ENCODE data around the gene RPP25.
A peak's percentile ranks its signal among the peaks of the same experiment; 100 is the strongest.

Gene RPP25

DNA sequence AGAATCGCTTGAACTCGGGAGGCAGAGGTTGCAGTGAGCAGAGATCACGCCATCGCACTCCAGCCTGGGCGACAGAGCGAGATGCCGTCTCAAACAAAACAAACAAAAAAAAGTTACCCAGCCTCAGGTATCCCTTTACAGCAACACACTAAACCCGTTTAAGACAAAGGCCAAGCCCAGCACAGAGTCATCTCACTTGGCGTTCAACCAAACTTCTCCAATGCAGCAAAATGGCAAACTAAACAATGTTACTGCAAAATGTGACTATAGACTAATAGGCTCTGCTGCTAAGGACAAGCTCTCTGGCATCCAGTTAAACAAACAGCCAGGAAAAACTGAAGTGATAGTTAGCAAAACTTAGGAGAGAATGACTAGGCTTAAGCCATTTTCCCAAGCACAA, 43.5 kb downstream of the RPP25 start:
- DNase-seq, result no peak

GRCh38 chr15:74908635-74909034, 47.9 kb downstream of the RPP25 start:
- DNase-seq, result no peak

GRCh38 chr15:74907163-74907870, 49.3 kb downstream of the RPP25 start:
- no peak for DNase-seq

GRCh38 chr15:74906450-74907162, 50.0 kb downstream of the RPP25 start, which contains the start of gene FAM219B:
FAM219B (minus strand) TSS chr15:74906851; CDS start chr15:74906800, 51 bp downstream.
- DNase-seq, result peak; percentile 76

DNA sequence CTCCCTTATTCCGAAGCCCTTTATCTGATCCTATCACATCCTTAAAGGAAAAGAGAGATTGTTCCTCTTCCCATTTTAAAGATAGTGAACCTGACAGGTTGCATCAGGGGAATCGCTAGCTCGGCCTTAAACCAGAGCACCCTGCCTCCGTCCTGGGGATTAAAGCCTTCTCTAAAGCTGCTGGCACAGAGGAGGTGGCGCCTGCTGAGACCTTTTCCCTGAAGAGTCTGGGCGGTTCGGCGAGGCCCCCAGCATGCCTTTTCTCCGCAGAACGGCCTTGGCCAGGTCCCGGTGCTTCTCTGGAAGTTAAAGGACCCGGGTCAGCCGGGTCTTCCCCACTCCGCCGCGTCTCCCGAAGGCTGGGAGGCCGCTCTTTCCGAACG, 50.5 kb downstream of the RPP25 start:
- DNase-seq, result no peak

Measured in stimulated activated naive CD4-positive, alpha-beta T cell treated with Interleukin-2 at 50 U/mL for 16 hours (primary cell).